Cortex of kidney (tissue), 1 donor: Measurements from ENCODE around the gene THRA.
"Not testable (repeated sequence)": the region's sequence is repeated elsewhere in the genome, so short reads cannot be mapped to it uniquely, and the experiment has no call there.

Source experiments
- DNase-seq: peaks from one replicate; lab custom pipeline; 2025; lab: John Stamatoyannopoulos, UW

THRA gene

DNA sequence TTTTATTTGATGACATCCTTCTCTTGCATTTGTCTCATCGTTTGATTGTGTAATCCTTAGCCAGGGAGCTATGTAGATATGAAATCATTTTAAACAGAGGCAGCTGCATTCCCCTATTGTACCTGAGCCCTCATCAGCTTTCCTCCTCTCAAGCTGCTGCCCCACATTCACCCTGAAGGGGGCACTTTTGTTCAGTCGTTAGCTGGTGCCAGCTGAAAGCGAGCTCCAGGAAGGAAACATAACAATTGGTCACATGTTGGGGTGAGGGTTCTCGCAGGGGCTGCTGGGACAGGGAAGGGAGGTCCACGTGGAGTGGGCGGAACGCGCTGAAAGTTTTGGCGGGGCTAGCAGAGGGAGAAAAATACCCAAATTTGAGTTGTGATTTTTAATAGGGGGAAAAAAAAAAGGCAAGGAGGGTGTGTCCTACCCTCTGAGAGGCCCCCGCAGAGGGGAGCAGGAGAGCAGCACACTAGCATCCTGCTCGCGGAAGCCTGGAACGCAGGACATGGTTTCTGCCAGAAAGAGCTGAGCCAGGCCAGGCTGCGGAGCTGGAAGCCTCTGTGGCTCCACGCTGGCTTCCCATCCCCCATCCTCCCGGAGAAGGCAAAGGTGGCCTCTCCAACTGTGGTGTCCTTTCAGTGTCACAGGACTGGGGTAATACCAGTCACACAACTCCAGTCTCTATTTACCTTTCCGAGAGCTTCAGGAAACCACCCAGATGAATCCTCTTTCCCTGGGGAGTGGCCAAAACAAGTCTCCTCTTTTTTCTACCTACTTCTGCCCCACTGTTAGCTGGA is 50.5 kb downstream of the THRA start:
- no peak for DNase-seq

DNA sequence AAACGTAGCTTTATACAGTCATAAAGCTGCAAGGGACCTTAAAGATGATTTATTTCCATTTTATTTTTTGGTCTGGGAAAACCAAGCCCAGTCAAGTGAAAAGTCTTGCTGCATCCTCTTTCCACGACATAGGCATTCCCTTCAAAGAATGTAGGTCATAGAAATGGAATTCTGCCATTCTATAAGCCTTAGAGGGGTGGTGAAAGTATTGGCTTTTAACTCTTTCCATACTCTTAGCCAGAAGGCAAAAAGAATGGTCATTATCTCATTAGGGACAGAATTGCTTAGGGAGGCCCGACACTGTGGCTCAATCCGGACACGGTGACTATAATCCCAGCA is 51.1 kb downstream of the THRA start:
- no peak for DNase-seq

DNA sequence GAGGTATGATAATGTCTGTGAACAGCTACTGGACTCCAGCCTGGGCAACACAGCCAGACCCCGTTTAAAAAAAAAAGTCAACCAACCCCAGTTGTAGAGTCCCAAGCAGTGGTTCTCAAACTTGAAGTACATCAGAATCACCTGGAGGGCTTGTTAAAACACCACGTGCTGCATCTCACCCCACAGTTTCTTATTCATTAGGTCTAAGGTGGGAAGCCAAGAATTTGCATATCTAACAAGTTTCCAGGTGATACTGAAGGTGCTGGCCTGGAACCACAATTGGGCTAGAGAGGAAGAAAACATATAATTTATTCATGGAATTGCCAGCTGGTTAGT is 52.3 kb downstream of the THRA start:
- DNase-seq, result no peak

GRCh38 chr17:40121181-40122135 is 58.7 kb downstream of the THRA start, which contains the start of gene MSL1:
Gene MSL1, plus strand, starts transcription at chr17:40121971. Its CDS starts 642 bp downstream, at chr17:40122613.
- peak; percentile 50 for DNase-seq

DNA sequence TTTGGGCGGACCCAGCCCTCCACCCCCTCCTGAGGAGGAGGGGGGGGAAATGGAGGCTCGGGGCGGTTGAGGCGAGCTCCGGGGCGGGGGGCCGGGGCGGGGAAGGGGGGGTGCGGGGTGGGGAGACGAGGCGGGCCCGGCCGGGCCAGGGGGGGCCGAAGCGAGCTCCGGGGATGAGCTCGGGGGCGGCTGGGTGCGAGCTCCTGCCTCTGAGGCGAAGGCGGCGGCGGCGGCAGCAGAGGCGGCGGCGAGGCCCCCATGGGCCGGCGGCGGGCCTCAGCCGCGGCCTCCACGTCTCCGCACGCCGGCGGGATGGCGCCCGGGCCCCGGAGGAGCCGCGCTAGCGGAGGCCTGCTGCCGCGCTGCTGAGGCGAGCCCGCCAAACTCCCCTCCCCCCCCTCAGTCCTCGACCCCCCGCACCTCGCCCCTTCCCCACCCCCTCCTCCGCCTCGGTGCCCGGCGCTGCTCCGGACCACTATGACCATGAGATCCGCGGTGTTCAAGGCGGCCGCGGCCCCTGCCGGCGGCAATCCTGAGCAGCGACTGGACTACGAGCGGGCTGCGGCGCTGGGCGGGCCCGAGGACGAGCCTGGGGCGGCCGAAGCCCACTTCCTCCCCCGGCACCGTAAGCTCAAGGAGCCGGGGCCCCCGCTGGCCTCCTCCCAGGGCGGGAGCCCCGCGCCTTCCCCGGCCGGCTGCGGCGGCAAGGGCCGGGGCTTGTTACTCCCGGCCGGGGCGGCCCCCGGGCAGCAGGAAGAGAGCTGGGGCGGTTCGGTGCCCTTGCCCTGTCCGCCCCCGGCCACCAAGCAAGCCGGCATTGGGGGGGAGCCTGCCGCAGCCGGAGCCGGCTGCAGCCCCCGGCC is 59.6 kb downstream of the THRA start:
- DNase-seq, result no peak

DNA sequence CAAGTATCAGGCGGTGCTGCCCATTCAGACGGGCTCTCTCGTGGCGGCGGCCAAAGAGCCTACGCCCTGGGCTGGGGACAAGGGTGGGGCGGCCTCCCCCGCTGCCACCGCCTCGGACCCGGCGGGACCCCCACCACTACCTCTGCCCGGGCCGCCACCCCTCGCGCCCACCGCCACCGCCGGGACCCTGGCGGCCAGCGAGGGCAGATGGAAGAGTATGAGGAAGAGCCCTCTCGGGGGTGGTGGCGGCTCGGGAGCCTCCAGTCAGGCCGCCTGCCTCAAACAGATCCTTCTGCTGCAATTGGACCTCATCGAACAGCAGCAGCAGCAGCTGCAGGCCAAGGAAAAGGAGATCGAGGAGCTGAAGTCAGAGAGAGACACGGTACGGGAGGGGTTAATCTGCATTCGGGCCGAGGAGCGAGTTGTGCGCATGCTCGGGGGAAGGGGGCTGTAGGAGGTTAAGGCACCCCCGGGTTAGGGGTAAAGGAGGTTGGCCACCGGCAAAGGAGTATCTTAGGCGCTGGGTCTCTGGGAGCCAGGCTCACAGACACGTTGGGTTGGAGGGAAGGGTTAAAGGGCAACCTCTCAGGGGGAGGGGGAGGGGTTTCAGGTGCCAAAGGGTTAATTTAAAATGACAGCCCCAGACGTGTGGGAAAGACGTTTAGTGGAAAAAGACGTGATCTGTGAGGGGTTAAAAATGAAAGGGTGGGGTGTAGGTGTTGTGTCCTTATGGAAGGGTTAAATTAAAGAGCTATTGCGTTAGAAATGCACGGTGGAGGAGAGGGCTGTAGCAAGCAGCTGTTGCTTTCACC is 60.4 kb downstream of the THRA start:
- DNase-seq, result no peak

DNA sequence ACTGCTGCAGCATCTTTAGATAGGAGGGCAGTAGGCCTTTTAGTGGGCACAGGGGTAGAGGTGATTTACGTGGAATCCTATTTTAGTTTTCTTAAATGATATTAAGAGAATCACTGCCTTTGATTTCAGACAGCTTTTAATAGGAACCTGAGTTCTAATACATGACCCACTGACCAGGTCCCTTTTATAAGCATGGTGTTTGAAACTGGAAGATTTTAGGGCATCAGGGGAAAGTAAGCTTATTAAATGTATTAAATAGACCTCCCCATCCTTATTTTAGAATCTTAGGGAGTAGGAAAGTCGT is 61.0 kb downstream of the THRA start:
- no peak for DNase-seq

- DNase-seq, result no peak
Observed at GRCh38 chr17:40124279-40125141, 61.7 kb downstream of the THRA start.

- DNase-seq, result no peak
Observed at GRCh38 chr17:40129498-40129897, 66.7 kb downstream of the THRA start.

DNA sequence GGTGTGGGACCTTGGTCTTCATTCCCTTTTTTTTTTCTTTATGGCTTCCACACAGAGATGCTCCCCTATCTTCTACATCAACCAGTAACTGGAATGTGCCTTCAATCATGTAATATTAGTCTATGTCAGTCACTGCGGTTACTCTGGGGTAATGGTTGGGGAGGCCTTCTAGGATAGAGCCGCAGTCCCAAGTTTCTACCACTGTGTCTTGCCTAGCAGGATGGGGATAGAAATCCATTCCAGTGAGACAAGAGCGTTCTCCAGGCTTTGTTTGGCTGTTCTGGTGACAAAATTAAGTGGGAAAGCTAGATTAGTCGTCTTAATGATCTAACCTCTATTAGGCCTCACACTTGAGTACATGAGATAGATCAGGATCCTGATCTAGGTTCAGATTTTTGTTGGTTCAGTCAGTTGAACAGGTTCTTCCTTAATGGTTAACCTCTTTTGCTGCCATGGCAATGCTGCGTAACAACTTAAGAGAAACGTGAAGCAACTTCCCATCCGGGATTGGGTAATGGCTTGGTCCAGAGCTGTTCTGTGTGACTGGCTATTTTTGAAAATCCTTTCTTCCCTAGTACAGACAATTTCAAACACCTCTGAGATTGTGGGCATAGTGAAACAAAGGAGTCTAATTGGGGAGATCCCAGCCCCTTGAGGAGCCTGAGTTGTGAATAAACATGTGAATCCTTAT is 67.7 kb downstream of the THRA start:
- no peak for DNase-seq

- no peak for DNase-seq
Observed at GRCh38 chr17:40134184-40134583, 71.4 kb downstream of the THRA start.

- DNase-seq, result no peak
Observed at GRCh38 chr17:40135817-40136216, 73.1 kb downstream of the THRA start.

DNA sequence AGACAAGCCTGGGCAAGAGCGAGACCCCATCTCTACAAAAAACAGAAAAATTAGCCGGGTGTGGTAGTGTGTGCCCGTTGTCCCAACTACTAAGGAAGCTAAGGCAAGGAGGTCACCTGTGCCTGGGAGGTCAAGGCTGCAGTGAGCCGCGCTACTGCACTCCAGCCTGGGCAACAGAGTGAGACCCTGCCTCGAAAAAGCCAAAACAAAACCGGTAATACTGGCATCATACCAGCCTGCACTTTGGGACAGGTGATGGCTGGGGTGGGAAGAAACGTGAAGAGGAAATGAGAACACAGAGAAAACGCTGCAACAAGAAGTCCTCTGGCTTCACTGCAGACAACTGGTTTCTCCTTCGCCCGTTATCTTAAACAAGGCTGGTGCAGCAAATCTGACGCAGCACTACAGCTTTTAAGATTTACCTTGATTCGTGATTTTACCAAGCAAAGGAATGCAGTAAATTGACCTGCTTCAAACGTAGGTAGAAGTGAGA is 76.8 kb downstream of the THRA start:
- DNase-seq, result no peak

DNA sequence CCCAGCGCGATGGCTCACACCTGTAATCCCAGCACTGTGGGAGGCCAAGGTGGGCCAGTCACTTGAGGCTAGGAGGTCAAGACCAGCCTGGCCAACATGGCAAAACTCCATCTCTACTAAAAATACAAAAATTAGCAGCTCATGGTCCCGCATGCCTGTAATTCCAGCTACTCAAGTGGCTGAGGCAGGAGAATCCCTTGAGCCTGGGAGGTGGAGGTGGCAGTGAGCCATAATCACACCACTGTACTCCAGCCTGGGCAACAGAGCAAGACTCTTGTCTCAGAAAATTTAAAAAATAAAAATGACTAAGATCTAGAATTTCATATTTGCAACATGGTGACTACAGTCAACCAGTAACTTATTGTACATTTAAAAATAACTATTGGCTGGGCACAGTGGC is 80.4 kb downstream of the THRA start:
- DNase-seq, result not testable (repeated sequence)
